HFFc6 (cell line): ENCODE measurements around the gene GIGYF2. TPM values are rescaled to one million over a fixed set of nuclear protein-coding genes. Genes with fewer than 3 reads are reported as not detected.

ENCODE experiments used
- total RNA-seq, 6 experiments: library from RNA; stranded (reverse); fragmentation: NEBNext Ultra II Directional; extraction: Animal tissue kit (Norgen Biotek cat#: 25700); gene quantifications; 2 replicates in 1 of 6; 3 replicates in 5 of 6; pipeline ENCODE4 v1.2.3, GENCODE V29; 2021

Gene GIGYF2
- total RNA-seq, 6 experiments from 2014 or later: 36.9 to 44.6 (median 42.3) TPM

Other genes starting within 250 kb of the GIGYF2 start
- gene ALPI, start 241.2 kb upstream of the GIGYF2 start, total RNA-seq: not detected
- gene ECEL1, start 209.5 kb upstream of the GIGYF2 start, total RNA-seq: not detected
- not detected for gene PRSS56, start 176.9 kb upstream of the GIGYF2 start, total RNA-seq
- gene CHRND, start 171.2 kb upstream of the GIGYF2 start, total RNA-seq: not detected
- gene CHRNG, start 157.6 kb upstream of the GIGYF2 start, total RNA-seq: not detected
- 1 to 10 TPM; 2.9 to 3.7 (median 3.1) TPM for gene TIGD1, start 146.8 kb upstream of the GIGYF2 start, total RNA-seq
- 10 to 100 TPM; 79.7 to 89.7 (median 83.8) TPM for gene EIF4E2, start 146.6 kb upstream of the GIGYF2 start, total RNA-seq
- 1 to 10 TPM; 2.0 to 3.4 (median 2.9) TPM for gene EFHD1, start 63.7 kb upstream of the GIGYF2 start, total RNA-seq
- not detected for gene KCNJ13, start 79.2 kb downstream of the GIGYF2 start, total RNA-seq
- gene SNORC, start 172.9 kb downstream of the GIGYF2 start, total RNA-seq: 1 to 10 TPM in 1 of 6 experiments, under 1 TPM in 5; 0.55 to 1.2 (median 0.67) TPM